T-helper 22 cell (primary cell): Measurements from ENCODE around the gene IGF2R.

Source experiments
- DNase-seq: peaks from one replicate; pipeline ENCODE4 v3.0.0-alpha.2; 2020; ENCODE audit warnings: low read depth

Gene IGF2R

GRCh38 chr6:160028487-160029275 is 59.8 kb downstream of the IGF2R start:
- DNase-seq = no peak

DNA sequence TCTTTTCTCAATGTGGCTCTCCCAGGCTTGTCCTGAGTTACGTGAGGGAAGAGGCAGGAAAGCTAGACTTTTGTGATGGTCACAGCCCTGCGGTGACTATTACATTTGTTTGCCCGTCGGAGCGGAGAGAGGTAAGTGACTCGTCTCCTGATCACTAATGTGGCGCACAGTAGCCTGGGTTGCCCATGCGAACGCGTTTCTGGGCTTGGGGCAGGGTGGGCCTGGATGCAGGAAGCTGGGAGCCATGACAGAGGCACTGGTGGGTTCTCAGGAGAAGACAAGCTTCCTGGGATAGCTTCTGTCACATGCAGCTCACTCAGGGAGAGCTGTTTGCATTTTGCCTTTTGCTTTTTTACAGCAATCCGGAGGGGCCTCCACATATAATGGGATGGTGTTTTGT is 60.6 kb downstream of the IGF2R start:
- no peak for DNase-seq

DNA sequence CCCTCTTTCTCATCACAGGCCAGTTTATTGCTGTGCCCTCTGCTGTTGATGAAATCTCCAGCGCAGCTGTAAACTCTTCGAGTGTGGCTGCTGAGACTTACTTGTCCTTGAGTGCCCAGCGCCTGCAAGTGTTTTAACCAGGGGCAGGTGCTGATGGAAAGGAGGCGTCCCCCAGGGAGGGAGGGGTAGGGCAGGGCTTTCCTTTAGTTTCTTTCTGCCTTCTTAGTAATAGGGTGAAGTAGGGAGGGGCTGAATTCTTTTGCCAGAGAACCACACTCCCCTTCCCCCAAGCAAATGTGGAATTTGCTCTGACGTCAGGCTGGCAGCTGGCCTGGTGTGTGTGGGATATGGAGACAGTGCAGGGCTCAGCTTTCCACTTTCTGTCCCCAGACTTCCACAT is 61.2 kb downstream of the IGF2R start:
- no peak for DNase-seq

GRCh38 chr6:160031442-160031841 is 62.6 kb downstream of the IGF2R start:
- DNase-seq = no peak

GRCh38 chr6:160031871-160032270 is 63.0 kb downstream of the IGF2R start:
- DNase-seq = no peak

DNA sequence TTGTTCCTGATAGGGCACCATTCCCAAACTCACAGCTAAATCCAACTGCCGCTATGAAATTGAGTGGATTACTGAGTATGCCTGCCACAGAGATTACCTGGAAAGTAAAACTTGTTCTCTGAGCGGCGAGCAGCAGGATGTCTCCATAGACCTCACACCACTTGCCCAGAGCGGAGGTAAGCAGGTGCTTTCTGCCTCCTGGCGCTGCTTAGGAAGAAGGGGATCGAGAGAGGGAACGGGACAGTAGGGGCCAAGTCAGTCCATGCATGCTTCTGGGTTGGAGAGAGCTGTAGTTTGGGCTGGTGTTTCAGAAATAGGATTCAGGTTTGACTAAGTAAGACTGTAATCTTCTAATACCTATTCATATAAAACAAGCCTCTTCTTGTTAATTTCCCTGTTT is 63.7 kb downstream of the IGF2R start:
- DNase-seq = no peak

DNA sequence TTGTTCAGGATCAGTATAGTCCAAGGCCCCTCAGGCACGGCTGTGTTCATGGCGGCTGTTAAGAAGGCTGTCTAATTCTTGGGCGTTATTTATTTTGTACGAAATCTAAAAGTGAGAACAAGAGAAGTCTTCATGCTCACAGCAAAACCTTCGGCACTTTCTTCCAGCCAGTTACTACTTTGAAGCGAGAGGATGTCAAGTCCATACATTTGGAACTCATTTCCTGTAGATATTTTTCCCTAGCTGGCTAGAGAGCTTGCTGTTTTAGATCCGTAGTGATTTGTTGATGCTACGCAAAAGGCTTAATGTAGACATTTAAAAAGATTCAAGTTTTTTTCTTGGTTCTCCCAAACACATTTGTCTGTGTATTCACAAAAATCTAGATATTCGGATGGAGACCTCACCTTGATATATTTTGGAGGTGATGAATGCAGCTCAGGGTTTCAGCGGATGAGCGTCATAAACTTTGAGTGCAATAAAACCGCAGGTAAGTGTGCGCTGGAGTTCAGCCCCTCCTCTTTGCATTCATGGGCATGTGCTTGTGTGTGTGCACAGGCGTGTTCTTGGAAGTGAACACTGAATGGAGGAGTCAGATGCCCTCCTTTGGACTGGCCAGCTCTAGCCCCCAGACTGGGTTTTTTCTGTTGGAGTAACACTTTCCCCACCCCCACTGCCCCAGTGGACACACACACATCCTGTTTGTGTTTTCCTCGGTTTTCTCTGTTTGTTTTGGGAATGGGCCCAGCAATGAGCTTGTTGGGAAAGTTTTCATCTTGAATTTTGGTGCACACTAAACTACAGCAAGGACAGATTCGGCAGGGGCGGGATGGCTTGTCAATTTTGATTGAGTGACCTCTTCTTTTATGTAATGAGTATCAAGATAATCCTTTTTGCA is 65.4 kb downstream of the IGF2R start:
- no peak for DNase-seq

- DNase-seq = no peak
These were observed 66.4 kb downstream of the IGF2R start for GRCh38 chr6:160035241-160035640.

DNA sequence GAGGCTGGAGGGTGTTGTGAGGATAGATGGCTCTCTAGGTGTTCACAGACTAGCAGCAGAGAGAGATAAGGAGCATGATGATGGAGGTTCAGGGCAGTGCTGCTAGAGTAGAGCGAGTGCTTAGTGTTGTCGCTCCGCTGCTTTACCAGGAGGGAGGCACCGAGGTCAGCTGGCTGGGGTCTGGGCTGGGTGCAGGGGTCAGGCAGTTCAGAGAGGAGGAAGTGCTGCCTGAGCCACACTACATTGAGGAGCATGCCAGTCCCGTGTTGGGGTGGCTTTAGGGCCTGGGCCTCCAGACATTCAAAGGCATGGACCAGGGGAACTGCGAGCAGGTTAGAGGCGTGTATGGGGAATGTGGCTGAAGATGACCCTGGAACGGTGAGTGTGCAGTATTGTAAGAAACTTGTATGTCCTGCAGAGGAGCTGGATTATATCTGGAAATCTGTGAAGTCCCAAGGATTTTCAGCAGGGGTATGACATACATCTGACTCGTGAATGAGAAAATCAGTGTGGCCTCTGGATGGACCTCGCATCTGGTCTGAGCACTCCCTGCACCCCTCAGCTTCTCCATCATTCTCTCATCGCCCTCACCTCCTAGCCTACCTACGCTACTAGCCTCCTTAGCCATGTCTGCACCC is 66.9 kb downstream of the IGF2R start:
- DNase-seq = no peak

DNA sequence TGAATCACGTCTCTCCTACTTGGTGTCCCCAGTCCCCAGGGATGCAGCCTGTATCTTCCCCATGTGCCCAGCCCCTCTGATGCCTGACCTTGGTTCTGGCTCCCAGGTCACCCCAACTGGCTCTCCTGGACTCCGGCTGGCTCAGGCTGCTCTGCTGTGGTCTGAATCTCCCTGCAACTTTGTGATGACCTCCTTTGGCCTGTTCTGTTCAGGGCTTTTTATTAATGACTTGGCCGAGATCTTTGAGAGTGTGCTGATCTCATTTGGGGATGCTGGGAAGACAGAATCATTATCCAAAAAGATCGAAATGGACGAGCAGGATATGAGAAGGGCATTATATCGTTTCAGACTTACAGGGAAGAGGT is 67.4 kb downstream of the IGF2R start:
- no peak for DNase-seq

GRCh38 chr6:160036790-160037206 is 67.9 kb downstream of the IGF2R start:
- no peak for DNase-seq

DNA sequence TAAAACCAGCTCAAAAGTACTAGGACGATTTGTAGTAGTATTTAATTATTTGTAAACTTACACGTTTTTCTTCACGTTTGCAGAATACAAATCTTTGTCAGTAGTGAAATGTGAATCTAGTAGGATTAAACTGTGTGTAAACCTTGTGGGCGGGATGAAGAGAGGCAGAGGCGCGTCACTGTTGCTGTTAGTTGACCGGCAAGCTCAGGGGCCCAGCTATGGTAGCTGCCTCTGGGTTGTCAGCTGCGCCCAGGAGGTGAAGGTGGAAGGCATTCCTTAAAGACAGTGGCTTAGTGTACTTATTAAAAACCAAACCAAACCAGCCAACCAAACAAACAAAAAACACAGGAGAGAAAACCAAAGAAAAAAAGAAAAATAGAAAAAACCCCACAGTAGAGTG is 69.6 kb downstream of the IGF2R start:
- DNase-seq = no peak

GRCh38 chr6:160039441-160039840 is 70.6 kb downstream of the IGF2R start:
- DNase-seq = no peak

DNA sequence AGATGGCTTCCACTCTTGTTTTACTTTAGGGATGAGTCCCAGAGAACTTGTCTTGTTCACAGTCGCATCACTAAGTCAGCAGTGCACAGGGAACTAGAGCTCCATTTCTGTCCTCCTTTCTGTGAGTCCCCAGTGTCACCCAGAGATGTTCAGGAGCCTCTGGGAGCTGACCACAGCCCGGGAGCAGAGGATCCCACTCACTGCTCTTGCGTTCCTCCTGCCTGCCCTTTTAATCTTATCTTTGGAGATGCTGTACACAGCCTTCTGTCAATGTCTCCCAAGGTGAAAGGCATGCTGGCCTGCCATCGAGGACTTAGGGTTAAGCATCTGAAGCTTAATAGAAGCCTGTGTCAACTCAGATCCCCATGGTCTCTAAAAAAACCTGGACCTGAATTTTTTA is 71.2 kb downstream of the IGF2R start:
- no peak for DNase-seq

- no peak for DNase-seq
These were observed 71.8 kb downstream of the IGF2R start for GRCh38 chr6:160040527-160041264.

DNA sequence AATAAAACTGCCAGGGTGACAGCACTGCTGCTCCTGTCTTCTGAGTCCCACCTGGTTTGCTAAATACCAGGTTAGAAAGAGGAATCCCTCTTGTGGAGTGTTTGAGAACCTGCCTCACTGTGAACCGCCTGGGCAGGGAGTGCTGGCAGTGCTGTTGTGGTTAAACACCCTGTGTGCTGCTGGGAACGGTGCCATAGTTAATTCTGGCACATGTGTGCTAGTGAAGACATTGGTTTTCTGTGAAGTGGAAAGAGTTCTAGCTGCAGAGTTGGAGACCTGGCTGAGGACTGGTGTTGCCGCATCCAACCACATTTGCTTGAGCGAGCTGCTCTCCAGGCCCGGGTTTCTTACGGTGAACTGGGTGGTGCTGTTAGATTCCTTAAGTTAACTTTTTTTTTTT is 72.7 kb downstream of the IGF2R start:
- no peak for DNase-seq

GRCh38 chr6:160042014-160042773 is 73.3 kb downstream of the IGF2R start:
- DNase-seq = no peak

- DNase-seq = no peak
These were observed 74.0 kb downstream of the IGF2R start for GRCh38 chr6:160042788-160043301.

DNA sequence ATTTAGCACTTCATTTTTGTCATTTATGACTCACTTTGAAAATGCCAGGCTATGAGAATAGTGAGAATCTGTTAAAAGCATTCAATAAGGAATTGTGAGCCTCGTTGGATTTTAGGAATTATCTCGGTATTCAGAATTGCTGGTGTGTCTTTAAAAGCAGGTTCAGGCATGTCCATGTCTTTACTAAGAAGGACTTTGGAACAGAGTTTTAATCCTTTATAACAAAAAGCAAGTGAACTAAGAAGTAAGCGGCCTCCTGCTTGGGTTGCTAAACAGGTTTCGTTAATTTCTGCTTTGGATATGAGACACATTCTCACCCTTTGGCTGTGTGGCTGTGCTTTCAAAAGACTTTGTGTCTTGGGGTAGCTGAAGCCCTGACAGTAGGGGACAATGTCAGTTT is 74.9 kb downstream of the IGF2R start:
- no peak for DNase-seq

- no peak for DNase-seq
These were observed 75.8 kb downstream of the IGF2R start for GRCh38 chr6:160044687-160045086.

DNA sequence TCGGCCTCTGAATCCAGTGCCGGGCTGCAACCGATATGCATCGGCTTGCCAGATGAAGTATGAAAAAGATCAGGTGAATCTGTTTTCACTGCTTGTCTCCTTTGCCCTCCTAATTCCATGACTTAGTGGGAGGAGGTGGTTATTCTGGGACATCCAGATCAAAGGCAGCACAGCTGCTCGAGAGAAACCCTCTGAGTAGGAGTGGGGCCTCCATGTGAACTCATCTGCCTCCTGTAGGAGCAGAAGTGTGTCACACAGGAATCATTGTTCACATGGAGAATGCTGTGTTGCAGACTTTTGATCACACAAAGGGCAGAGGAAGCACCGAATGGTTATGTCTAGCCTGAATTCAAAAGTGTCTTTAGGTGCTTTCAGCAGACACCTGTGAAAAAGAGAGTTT is 79.6 kb downstream of the IGF2R start:
- DNase-seq = no peak
